AG04449 (cell line): ENCODE data around the gene USP7.

Experiments
- CTCF ChIA-PET: fragments of 350-600 bp; formaldehyde crosslinking; extraction: SDS; loops from one replicate; lab custom pipeline; 2021; ENCODE audit warnings: antibody characterized with exemption; lab: Yijun Ruan, JAX
- POLR2A ChIA-PET: fragments of 400-600, 350-600 bp; formaldehyde crosslinking; extraction: SDS; loops from one replicate; lab custom pipeline; 2020; ENCODE audit warnings: antibody characterized with exemption, inconsistent platforms; lab: Yijun Ruan, JAX
- DNase-seq: peaks from one replicate; pipeline ENCODE4 v3.0.0-alpha.2; 2010; ENCODE audit warnings: low read depth, low spot score
- H3K4me3 ChIP-seq: 2 replicates; pipeline ENCODE4 v1.5.1; 2011; ENCODE audit warnings: low read depth, mild to moderate bottlenecking, control low read depth, low read length
- TF ChIP-seq, protein P1 (sequence below): IDR thresholded peaks from one replicate; pipeline ENCODE4 v1.5.1; 2011; ENCODE audit warnings: mild to moderate bottlenecking, moderate library complexity, low read length, control low read depth, inconsistent platforms; ENCODE audit not compliant: insufficient read depth; ENCODE audit errors: missing control alignments

Gene USP7

DNA sequence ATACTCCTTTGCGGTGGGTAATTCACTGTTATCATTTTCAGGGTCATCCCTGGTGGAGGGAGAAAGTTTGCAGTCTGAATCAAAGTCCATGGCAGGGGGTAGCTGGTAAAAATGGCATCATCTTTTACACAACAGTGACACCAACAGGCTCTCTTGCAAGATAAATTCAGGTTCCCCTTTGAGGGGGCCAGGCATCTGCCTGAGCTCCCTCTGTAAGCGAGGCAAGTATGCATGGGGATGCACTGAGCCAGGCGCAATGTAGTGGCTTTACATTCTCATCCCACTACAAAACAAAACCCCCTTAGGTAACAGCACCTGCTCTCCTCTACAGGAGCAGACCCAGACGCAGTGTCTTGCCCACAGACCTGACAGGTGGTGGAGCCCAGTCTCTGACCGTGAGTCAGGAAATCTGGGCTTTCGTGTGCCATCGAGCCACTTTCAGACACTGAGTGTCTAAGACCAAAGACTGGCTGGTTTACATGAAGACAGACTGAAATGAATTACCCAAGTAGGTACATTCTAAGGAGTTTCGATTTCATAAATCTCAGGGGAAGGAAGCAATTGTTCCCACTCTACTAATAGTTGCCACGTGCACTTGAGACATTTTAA lies 63.9 kb downstream of the USP7 start:
- CTCF ChIA-PET = interaction anchor here (1.5 to 7.7 kb wide), 3 partner anchors 9 to 109 kb away, joined by 3 to 44 read pairs (median 17); partner anchors contain the start of gene LITAFD
- TF ChIP-seq, protein P1, sequence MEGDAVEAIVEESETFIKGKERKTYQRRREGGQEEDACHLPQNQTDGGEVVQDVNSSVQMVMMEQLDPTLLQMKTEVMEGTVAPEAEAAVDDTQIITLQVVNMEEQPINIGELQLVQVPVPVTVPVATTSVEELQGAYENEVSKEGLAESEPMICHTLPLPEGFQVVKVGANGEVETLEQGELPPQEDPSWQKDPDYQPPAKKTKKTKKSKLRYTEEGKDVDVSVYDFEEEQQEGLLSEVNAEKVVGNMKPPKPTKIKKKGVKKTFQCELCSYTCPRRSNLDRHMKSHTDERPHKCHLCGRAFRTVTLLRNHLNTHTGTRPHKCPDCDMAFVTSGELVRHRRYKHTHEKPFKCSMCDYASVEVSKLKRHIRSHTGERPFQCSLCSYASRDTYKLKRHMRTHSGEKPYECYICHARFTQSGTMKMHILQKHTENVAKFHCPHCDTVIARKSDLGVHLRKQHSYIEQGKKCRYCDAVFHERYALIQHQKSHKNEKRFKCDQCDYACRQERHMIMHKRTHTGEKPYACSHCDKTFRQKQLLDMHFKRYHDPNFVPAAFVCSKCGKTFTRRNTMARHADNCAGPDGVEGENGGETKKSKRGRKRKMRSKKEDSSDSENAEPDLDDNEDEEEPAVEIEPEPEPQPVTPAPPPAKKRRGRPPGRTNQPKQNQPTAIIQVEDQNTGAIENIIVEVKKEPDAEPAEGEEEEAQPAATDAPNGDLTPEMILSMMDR = no peak
- no peak overlapping the region for H3K4me3 ChIP-seq
- DNase-seq = no peak
- POLR2A ChIA-PET = no interaction called here

DNA sequence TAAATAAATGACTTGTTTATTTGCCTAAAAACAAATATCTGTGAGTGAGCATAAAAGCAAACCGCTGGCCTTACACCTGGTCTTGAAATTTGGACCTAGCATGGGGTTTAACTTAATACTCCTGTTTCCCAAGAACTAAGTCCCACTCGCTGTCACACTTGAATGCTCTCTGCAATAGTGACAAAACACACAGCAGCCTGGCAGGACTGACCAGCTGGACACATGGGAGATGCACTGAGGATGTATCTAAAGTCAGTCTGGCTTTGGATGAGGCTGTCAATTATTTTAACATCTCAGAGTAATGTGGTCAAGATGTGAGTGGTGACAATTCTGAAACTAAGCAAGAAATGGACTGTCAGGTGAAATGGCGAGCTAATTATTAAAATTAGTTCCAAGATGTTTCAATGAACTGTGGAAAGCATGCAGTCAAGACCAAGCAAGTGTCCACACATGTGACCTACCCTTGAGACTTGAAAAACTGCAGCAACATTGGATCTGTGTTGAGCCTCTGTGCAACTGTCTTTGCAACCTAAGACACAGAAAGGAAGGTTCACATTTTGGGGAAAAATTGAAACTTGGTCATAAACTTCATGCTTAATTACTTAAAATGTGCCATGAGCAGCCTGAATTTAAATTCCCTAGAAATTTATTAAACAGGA lies 64.9 kb downstream of the USP7 start:
- no peak for DNase-seq
- TF ChIP-seq, protein P1 = no peak
- ChIA-PET POLR2A (no interaction called here), CTCF (interaction anchor here (0.7 to 7.7 kb wide), 5 partner anchors 19 to 235 kb away, joined by 3 to 44 read pairs (median 17); partner anchors contain the start of gene LITAFD)
- no peak overlapping the region for H3K4me3 ChIP-seq

DNA sequence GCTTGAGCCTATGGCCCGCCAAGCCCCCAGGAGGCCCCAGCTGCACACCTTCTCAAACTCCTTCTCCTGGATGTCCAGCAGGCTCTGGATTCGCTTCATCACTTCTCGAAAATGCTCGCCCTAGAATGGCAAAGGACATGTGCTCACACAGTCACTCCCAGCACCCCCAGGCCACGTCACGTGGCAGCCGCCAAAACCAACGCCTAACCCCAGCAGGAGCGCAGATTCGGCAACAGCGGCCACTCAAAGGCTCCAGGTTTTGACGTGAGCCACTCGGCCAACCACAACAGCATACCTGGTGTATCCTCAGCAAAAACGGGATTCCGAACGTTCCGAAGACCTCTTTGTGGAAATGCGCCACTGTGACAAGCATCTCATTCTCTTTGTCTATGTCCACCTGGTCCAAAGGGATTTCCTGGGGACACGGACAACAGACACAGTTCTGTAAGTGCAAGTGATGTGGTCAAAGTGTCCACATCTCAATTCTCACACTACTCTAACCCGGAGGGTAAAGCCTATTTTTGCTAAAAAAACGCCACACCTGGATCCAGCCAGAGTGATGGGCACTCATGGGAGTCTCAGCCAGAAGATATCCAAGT lies 68.9 kb downstream of the USP7 start:
- ChIA-PET CTCF (interaction anchor here (1.3 to 4.1 kb wide), 5 partner anchors 14 to 114 kb away, joined by 3 to 39 read pairs (median 12); partner anchors contain the start of gene LITAFD), POLR2A (no interaction called here)
- no peak overlapping the region for H3K4me3 ChIP-seq
- TF ChIP-seq, protein P1 = no peak
- no peak for DNase-seq

DNA sequence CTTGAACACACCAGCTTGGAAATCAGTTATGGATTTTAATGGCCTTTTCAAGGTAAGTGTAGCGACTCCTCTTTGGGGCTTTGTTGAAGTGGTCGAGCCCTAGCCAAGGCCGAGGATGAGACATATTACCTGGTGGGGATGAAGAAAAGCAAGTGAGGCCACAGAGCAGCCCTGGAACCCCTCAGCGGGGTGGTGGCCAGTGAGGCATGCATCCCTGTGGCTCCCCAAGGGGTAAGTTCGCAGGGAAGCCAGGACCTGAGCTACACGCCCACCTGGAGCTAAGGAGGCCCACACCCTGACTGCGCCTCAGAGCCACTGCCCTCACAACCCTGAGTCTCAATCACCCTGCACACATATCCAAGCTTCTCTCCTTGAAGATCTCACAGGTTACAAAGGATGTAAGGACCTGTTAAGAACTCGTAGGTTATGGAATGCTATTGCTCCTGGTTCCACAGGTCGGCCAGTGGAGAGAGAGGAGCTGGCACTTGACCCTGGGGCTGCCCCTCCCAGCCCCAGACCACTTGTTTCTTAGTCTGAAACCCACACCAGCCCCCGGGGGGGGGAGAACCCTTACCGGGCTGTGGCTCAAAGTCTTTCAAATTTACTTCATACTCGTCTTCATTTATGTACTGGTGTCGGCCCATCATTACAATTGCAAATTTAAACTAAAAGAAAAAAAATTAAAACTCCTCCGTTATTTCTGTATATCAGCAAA lies 69.6 kb downstream of the USP7 start:
- no peak for DNase-seq
- ChIA-PET POLR2A (interaction anchor here (0.7 kb wide), 1 partner anchor 25 kb away, joined by 3 read pairs; the partner anchor contains the start of gene CARHSP1), CTCF (interaction anchor here (0.6 to 4.1 kb wide), 5 partner anchors 14 to 115 kb away, joined by 3 to 39 read pairs (median 10); no protein-coding TSS in a partner anchor)
- no peak overlapping the region for H3K4me3 ChIP-seq
- TF ChIP-seq, protein P1 = no peak

DNA sequence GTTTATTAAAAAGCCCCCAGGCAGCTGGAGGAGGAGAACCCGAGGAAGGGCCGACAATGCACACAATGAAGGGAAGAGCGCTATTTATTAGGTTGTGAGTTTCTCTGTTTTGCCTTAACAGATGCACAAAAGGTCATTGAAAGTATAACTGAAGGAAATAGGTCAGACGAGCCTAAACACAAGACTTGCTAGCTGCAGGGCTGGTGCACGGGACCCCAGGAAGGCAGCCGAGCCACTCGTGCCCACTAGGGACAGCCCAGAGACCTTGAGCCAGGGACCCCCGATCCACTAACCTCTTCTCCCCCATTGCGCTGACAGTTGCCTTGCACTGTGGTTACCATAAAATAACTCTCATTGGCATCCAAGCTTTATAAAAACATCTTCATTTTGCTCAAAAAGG lies 70.3 kb downstream of the USP7 start:
- CTCF ChIA-PET = interaction anchor here (1.3 to 4.1 kb wide), 3 partner anchors 13 to 116 kb away, joined by 3 to 39 read pairs (median 10); no protein-coding TSS in a partner anchor
- TF ChIP-seq, protein P1 = no peak
- POLR2A ChIA-PET = no interaction called here
- H3K4me3 ChIP-seq = no peak overlapping the region
- DNase-seq = no peak
